Measurements from ENCODE around the gene BOC. TPM values are rescaled to one million over a fixed set of nuclear protein-coding genes. Genes with fewer than 3 reads are reported as not detected.

BOC gene
- total and polyA plus RNA-seq, 2 donors (not counting 3 experiments of a cell fraction or from before 2014, with no cell fraction given): 0.07 TPM; not detected in 1

GRCh38 chr3:113269661-113270060 is 58.3 kb downstream of the BOC start:
- Histone ChIP-seq H3K79me2 (ENCODE audit: control insufficient read depth, insufficient read depth, low read length) (no peaks in the 10 kb centered on the region), H3K27ac (ENCODE audit: insufficient read depth, low read depth, low read length) (no peak overlapping the region), H3K9me1 (replicated peaks; ENCODE audit: control insufficient read depth, extremely low read depth, insufficient read depth, low read length) (no peaks in the 10 kb centered on the region), H3K9me3 (replicated peaks; ENCODE audit: control insufficient read depth, insufficient read depth, low read length) (no peaks in the 10 kb centered on the region), H3K27me3 (ENCODE audit: control insufficient read depth in 2 of 2, insufficient read depth in 2 of 2, low read length in 2 of 2) (peaks cover 0 to 2% of the 10 kb centered on the region in 2 experiments), H3K4me3 (replicated peaks in 1 of 3; ENCODE audit: insufficient read depth in 1 of 3, low read depth in 1 of 3, low read length in 3 of 3) (no peak overlapping the region), H3K4me1 (ENCODE audit: control insufficient read depth, extremely low read depth, insufficient read depth, low read length) (no peaks in the 10 kb centered on the region), H3K4me2 (ENCODE audit: insufficient read depth, low read length) (no peak overlapping the region), H3K9ac (replicated peaks; ENCODE audit: extremely low read depth, insufficient read depth, low read length) (no peak overlapping the region), H2AFZ (ENCODE audit: low read depth, low read length) (no peak overlapping the region), H4K20me1 (replicated peaks; ENCODE audit: control insufficient read depth, extremely low read depth, insufficient read depth, low read length) (no peaks in the 10 kb centered on the region), H3K36me3 (ENCODE audit: control insufficient read depth in 2 of 2, extremely low read depth in 1 of 2, insufficient read depth in 2 of 2, low read length in 2 of 2) (no peaks in the 10 kb centered on the region)
- dilution Hi-C loops (cut with MboI; ENCODE audit: extremely low pct_ligation_motif_present, low sequenced_read_pairs) (no loop called here), intact Hi-C loops (cut with micrococcal nuclease) (no loop called here)
- ChIA-PET POLR2A (no interaction called here), CTCF (interaction anchor here (1.0 to 1.8 kb wide), 2 partner anchors 10 to 18 kb away, joined by 3 to 4 read pairs; no protein-coding TSS in a partner anchor)
- no TSS peak for BruUV-seq (replicated peaks)
- DNase-seq (ENCODE audit: low read depth, low spot score) (no peak), FAIRE-seq (no peak)
- TF ChIP-seq, protein P1, sequence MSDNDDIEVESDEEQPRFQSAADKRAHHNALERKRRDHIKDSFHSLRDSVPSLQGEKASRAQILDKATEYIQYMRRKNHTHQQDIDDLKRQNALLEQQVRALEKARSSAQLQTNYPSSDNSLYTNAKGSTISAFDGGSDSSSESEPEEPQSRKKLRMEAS (IDR thresholded peaks at IDR 0.05; ENCODE audit: insufficient read depth, insufficient read length): no peak
- no peak for TF ChIP-seq POLR2AphosphoS5 (IDR thresholded peaks at IDR 0.05; ENCODE audit: insufficient read depth, low read depth, low read length)
- no peak for TF ChIP-seq EZH2 (IDR thresholded peaks at IDR 0.05; ENCODE audit: borderline replicate concordance, low read depth, low read length, severe bottlenecking)
- no peak for TF ChIP-seq JUN (IDR thresholded peaks at IDR 0.05; ENCODE audit: borderline replicate concordance, insufficient read depth, insufficient read length, low read depth)
- TF ChIP-seq MYC (IDR thresholded peaks at IDR 0.05; ENCODE audit: low read depth, low read length): no peak

DNA sequence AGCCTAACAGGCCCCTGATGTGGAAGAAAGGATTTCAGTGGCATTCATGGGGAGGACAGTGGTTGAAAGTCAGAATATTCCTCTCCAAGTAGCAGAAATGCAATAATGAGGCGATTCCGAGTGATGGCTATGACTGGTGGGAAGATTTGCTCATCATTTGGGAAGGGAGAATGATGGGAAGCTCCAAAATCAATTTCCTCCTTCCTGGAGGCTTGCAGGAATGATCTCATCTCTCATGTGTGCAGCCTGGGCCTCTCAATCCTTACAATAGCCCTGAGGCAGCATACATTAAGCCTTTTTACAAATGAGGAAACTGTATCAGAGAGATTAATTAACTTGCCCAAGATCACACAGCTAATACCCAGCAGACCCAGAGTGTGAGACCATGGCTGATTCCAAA is 58.7 kb downstream of the BOC start:
- intact Hi-C loops (cut with micrococcal nuclease): no loop called here
- H3K9me1 ChIP-seq (replicated peaks; ENCODE audit: control insufficient read depth, extremely low read depth, insufficient read depth, low read length): no peaks in the 10 kb centered on the region
- no peak overlapping the region for H3K9ac ChIP-seq (replicated peaks; ENCODE audit: extremely low read depth, insufficient read depth, low read length)
- peaks cover 0 to 2% of the 10 kb centered on the region in 2 experiments for H3K27me3 ChIP-seq (ENCODE audit: control insufficient read depth in 2 of 2, insufficient read depth in 2 of 2, low read length in 2 of 2)
- CTCF ChIA-PET: interaction anchor here (1.0 to 1.8 kb wide), 2 partner anchors 11 to 18 kb away, joined by 3 to 4 read pairs; no protein-coding TSS in a partner anchor
- no peaks in the 10 kb centered on the region for H3K36me3 ChIP-seq (ENCODE audit: control insufficient read depth in 2 of 2, extremely low read depth in 1 of 2, insufficient read depth in 2 of 2, low read length in 2 of 2)
- dilution Hi-C loops (cut with MboI; ENCODE audit: extremely low pct_ligation_motif_present, low sequenced_read_pairs): no loop called here
- H3K9me3 ChIP-seq (replicated peaks; ENCODE audit: control insufficient read depth, insufficient read depth, low read length): no peaks in the 10 kb centered on the region
- H3K27ac ChIP-seq (ENCODE audit: insufficient read depth, low read depth, low read length): no peak overlapping the region
- no peaks in the 10 kb centered on the region for H3K79me2 ChIP-seq (ENCODE audit: control insufficient read depth, insufficient read depth, low read length)
- no peak for DNase-seq (ENCODE audit: low read depth, low spot score)
- H3K4me3 ChIP-seq (replicated peaks in 1 of 3; ENCODE audit: insufficient read depth in 1 of 3, low read depth in 1 of 3, low read length in 3 of 3): no peak overlapping the region
- no peak overlapping the region for H3K4me2 ChIP-seq (ENCODE audit: insufficient read depth, low read length)
- no peak for FAIRE-seq
- H4K20me1 ChIP-seq (replicated peaks; ENCODE audit: control insufficient read depth, extremely low read depth, insufficient read depth, low read length): no peaks in the 10 kb centered on the region
- BruUV-seq (replicated peaks): no TSS peak
- no peaks in the 10 kb centered on the region for H3K4me1 ChIP-seq (ENCODE audit: control insufficient read depth, extremely low read depth, insufficient read depth, low read length)
- POLR2A ChIA-PET: no interaction called here
- H2AFZ ChIP-seq (ENCODE audit: low read depth, low read length): no peak overlapping the region
- no peak for TF ChIP-seq JUN (IDR thresholded peaks at IDR 0.05; ENCODE audit: borderline replicate concordance, insufficient read depth, insufficient read length, low read depth)
- TF ChIP-seq GATA2 (IDR thresholded peaks at IDR 0.05; ENCODE audit: insufficient read depth, insufficient read length, low read depth, low read length): no peak
- no peak for TF ChIP-seq CTCF (IDR thresholded peaks at IDR 0.05; ENCODE audit: extremely low read depth in 1 of 2, insufficient read depth in 1 of 2, low read depth in 1 of 2, low read length in 2 of 2)

Data from endothelial cell of umbilical vein (primary cell).